Esophagus muscularis mucosa (tissue), 4 donors: Measurements from ENCODE around the gene PAOX. TPM values are rescaled to one million over a fixed set of nuclear protein-coding genes. Genes with fewer than 3 reads are reported as not detected.
"Not testable (repeated sequence)": the region's sequence is repeated elsewhere in the genome, so short reads cannot be mapped to it uniquely, and the experiment has no call there.

Experiments used
- DNase-seq: peaks from one replicate; pipeline ENCODE4 v3.0.0-alpha.2; 2017; ENCODE audit errors: extremely low spot score
- H3K27ac ChIP-seq, 4 donors: fragments of 200-600 bp; sonication (generic); replicated peaks in 1 of 4; 1 replicate in 3 of 4; 2 replicates in 1 of 4; pipeline ENCODE4 v1.5.1; 2016 to 2019; ENCODE audit warnings: mild to moderate bottlenecking in 1 of 4
- H3K27me3 ChIP-seq, 4 donors: fragments of 200-600 bp; sonication (generic); one replicate each; pipeline versions ENCODE4 v1.5.1 to v1.6.0; 2016 to 2019
- H3K36me3 ChIP-seq, 4 donors: fragments of 200-600 bp; sonication (generic); one replicate each; pipeline ENCODE4 v1.5.1; 2016 to 2019
- H3K4me1 ChIP-seq, 4 donors: fragments of 200-600 bp; sonication (generic); one replicate each; pipeline ENCODE4 v1.5.1; 2016 to 2019
- H3K4me3 ChIP-seq, 4 donors: fragments of 200-600 bp; sonication (generic); 1 replicate in 2 of 4; 2 replicates in 2 of 4; pipeline ENCODE4 v1.5.1; 2016 to 2019; ENCODE audit warnings: mild to moderate bottlenecking in 4 of 4, moderate library complexity in 1 of 4
- H3K9me3 ChIP-seq, 4 donors: fragments of 200-600 bp; sonication (generic); 1 replicate in 3 of 4; 2 replicates in 1 of 4; pipeline ENCODE4 v1.5.1; 2016 to 2019
- EP300 ChIP-seq: sonication (generic); formaldehyde crosslinking; IDR thresholded peaks from one replicate; pipeline ENCODE4 v1.6.1; 2017; ENCODE audit warnings: antibody characterized with exemption
- POLR2A ChIP-seq: fragments of 450-650 bp; IDR thresholded peaks from one replicate; pipeline ENCODE4 v1.6.1; 2017; ENCODE audit warnings: antibody characterized with exemption, moderate library complexity, mild to moderate bottlenecking, low read depth
- POLR2AphosphoS5 ChIP-seq, 2 donors: sonication (generic); formaldehyde crosslinking; IDR thresholded peaks; one replicate each; pipeline ENCODE4 v1.6.1; 2017; ENCODE audit warnings: antibody characterized with exemption in 2 of 2
- WGBS: methylation state at CpG from one replicate; pipeline ENCODE4 v1.1.5; 2018; 5-methylcytosine and 5-hydroxymethylcytosine counted together
- intact Hi-C: fragments of 100-400 bp; cut with DNase I; formaldehyde crosslinking; loops from one replicate; pipeline ENCODE4 v1.15.1; 2023
- total RNA-seq, 4 donors: library from RNA; depleted of rRNA; stranded (reverse); fragments of >200 nt; gene quantifications; one replicate each; pipeline versions ENCODE4 v1.1.0 to v1.2.1, GENCODE V29; 2016
- TF ChIP-seq, protein P1 (sequence below), 3 experiments: fragments of 200-600 bp in 2 of 3; fragments of 450-650 bp in 1 of 3; sonication (generic) in 2 of 3; IDR thresholded peaks; one replicate each; pipeline ENCODE4 v1.5.1; 2017 to 2019; ENCODE audit warnings: antibody characterized with exemption in 3 of 3, mild to moderate bottlenecking in 2 of 3, moderate library complexity in 1 of 3

The PAOX gene
- total RNA-seq, 4 donors from 2014 or later, result 10.1 to 15.0 (median 14.3) TPM

DNA sequence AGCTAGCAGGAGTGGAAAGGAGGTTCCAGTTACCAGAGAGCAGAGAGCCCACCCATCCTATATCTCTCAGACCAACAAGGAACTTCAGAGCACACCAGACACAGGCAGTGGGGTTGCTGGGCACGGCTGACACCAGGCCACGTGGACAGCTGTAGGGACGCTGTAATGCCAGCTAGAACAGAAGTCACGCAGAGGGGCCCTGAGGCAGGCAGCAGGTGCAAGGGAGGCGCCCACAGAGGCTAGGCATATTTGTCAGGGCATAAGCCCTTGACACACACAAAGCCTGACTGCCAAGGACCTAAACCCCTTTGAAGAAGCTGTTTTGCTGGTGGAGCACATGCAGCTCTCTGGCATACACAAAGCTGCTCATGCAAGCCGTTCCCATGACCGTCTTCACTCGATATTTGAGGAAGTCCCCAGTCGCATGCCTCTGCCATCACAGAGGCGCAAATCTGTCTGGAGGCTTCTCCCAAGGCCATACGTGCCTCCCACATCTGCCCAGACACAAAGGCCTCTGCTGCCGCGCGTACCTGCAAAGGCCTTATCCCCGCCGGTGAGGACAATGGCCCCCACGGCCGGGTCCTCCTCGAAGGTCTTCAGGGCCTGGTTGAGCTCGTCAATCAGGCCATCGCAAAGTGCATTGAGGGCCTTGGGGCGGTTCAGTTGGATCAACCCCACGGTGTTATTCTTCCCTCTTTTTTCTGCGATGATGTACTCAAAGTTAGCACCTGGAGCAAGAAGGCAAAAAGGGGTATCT, 8.9 kb upstream of the PAOX start:
- Histone ChIP-seq H3K36me3 (peaks cover 39 to 61% (median 53%) of the 10 kb centered on the region in 4 donors), H3K9me3 (no peaks in the 10 kb centered on the region), H3K4me1 (peaks cover 12 to 25% (median 18%) of the 10 kb centered on the region in 4 donors), H3K4me3 (no peak overlapping the region), H3K27ac (no peak overlapping the region), H3K27me3 (no peaks in the 10 kb centered on the region)
- intact Hi-C loops, result loop anchor here (5.0 kb wide), 1 partner anchor 43 kb away; no protein-coding TSS in a partner anchor
- DNase-seq, result no peak
- WGBS, result 94% methylated on average over 24 of the region's 24 CpGs
- TF ChIP-seq POLR2A (no peak), POLR2AphosphoS5 (IDR thresholded peaks at IDR 0.05) (no peak), EP300 (no peak)
- TF ChIP-seq, protein P1, sequence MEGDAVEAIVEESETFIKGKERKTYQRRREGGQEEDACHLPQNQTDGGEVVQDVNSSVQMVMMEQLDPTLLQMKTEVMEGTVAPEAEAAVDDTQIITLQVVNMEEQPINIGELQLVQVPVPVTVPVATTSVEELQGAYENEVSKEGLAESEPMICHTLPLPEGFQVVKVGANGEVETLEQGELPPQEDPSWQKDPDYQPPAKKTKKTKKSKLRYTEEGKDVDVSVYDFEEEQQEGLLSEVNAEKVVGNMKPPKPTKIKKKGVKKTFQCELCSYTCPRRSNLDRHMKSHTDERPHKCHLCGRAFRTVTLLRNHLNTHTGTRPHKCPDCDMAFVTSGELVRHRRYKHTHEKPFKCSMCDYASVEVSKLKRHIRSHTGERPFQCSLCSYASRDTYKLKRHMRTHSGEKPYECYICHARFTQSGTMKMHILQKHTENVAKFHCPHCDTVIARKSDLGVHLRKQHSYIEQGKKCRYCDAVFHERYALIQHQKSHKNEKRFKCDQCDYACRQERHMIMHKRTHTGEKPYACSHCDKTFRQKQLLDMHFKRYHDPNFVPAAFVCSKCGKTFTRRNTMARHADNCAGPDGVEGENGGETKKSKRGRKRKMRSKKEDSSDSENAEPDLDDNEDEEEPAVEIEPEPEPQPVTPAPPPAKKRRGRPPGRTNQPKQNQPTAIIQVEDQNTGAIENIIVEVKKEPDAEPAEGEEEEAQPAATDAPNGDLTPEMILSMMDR (IDR thresholded peaks at IDR 0.05), result no peak

DNA sequence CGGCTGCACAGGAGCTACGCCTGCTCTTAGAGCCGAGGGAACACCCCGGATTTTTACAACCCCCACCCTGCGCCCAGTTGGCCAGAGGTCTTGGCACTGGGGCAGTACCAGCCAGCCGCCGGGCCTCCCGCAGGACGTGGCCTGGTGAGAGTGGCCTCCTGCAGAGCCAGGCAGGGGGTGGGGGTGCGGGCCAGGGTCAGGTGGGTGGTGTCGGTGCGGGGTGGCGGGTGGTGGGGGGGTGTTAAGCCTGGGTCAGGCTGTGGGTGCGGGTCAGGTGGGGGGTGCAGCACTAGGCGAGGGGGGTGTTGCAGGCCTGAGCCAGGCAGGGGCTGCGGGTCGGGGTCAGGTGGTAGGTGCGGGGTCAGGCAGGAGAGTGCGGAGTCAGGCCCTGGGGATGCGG, 6.6 kb upstream of the PAOX start:
- Histone ChIP-seq H3K9me3 (no peaks in the 10 kb centered on the region), H3K4me3 (peak overlapping the region; percentile 76 to 97 (median 80)), H3K36me3 (peaks cover 21 to 40% (median 32%) of the 10 kb centered on the region in 4 donors), H3K4me1 (peaks cover 12 to 28% (median 22%) of the 10 kb centered on the region in 4 donors), H3K27me3 (no peaks in the 10 kb centered on the region), H3K27ac (peak overlapping the region in 1 of 4 donors; percentile 95)
- DNase-seq, result no peak
- TF ChIP-seq POLR2A, result no peak
- no peak for TF ChIP-seq POLR2AphosphoS5 (IDR thresholded peaks at IDR 0.05)
- TF ChIP-seq, protein P1 (IDR thresholded peaks at IDR 0.05), result no peak
- no peak for TF ChIP-seq EP300
- intact Hi-C loops, result loop anchor here (5.0 kb wide), 1 partner anchor 45 kb away; no protein-coding TSS in a partner anchor
- 54% methylated on average over 9 of the region's 20 CpGs for WGBS

DNA sequence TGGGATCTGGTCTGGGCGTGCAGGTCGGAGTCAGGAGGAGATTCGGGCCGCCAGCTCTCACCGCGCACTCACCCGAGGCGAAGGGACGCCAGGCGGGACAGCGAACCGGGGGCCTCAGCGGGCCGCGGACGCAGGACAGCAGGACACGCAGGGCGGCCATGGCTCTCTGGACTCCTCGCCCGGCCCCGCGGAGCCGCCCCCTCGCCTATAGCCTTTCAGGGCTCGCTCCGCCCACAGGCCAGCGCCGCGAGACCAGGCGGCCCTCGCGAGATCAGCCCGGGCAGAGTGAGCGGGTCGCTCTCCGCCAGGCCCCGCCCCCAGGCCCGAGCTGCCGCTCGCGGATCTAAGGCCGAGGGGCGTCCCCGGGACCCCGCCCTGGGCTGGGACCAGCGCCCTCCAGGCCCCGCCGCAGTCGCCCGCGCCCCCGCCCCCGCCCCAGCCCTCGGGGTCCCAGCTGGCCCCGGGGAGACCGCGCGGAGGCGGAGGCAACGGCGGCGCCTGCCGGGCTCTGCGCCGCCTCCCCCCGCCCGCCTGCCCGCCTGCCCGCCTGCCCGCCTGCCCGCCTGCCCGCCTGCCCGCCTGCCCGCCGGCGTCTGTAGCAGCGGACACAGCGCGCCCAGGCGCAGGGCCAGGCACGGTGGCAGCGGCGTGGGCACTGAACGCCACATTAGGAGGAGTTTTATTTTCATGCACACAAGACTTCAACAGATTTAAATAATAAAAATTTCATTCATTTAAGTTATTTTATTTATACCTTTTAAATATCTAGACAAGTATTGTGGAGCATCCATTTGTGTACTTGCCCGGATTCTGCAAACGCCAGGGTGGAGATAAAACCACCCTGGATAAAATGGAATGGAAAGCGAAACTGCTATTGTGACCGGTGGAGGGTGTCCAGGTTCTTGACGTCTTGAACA, 5.6 kb upstream of the PAOX start, which contains the start of gene ECHS1:
TSS of gene ECHS1 (minus strand) at position 181 of the 917 bp plus-strand sequence. CDS start at position 160, 21 bp downstream.
- intact Hi-C loops, result loop anchor here (5.0 kb wide), 1 partner anchor 46 kb away; no protein-coding TSS in a partner anchor
- peaks cover 16 to 37% (median 30%) of the 10 kb centered on the region in 4 donors for H3K4me1 ChIP-seq
- TF ChIP-seq EP300 (no peak), POLR2AphosphoS5 (IDR thresholded peaks at IDR 0.05) (peak; percentile 61 to 70), POLR2A (peak; percentile 26)
- TF ChIP-seq, protein P1 (IDR thresholded peaks at IDR 0.05), result no peak

DNA sequence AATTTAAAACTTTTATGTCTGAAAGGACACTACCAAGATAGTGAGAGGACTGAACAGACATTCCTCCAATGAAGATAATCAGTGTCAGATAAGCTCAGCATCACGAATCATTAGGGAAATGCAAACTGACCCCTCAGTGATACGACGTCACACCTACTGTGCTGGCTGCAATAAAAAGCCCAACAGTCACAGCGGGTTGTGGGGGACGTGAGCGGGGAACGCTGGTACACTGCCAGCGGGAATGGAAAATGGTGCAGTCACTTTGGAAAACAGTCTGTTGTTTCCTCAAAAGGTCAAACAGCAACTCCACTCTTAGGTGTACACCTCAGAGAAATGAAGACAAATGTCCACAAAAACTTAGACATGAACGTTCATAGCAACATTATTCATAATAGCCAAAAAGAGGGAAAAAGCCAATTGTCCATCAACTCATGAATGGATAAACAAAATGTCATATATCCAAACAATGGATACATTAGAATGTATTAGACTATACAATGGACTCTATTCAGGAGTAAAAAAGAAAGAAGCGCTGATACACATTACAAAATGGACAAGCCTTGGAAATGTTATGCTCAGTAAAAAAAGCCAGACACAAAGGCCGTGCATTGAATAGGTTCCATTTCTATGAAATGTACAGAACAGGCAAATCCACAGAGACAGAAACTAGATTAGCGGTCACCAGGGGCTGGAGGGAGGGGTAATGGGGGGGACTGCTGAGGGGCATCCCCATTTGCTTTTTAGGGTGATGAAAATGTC, 3.5 kb upstream of the PAOX start:
- H3K4me1 ChIP-seq, result peaks cover 23 to 51% (median 42%) of the 10 kb centered on the region in 4 donors
- H3K9me3 ChIP-seq, result no peaks in the 10 kb centered on the region
- intact Hi-C loops, result loop anchor here (5.0 kb wide), 1 partner anchor 63 kb away; no protein-coding TSS in a partner anchor
- 82% methylated on average over 12 of the region's 12 CpGs for WGBS
- no peak overlapping the region for H3K4me3 ChIP-seq
- no peak overlapping the region for H3K27ac ChIP-seq
- H3K36me3 ChIP-seq, result peaks cover 1 to 9% (median 5%) of the 10 kb centered on the region in 4 donors
- DNase-seq, result no peak
- TF ChIP-seq POLR2AphosphoS5 (IDR thresholded peaks at IDR 0.05) (no peak), POLR2A (no peak), EP300 (no peak)
- TF ChIP-seq, protein P1 (IDR thresholded peaks at IDR 0.05), result no peak
- H3K27me3 ChIP-seq, result no peaks in the 10 kb centered on the region

More for the DNA sequence above, 5.6 kb upstream of the PAOX start, which contains the start of gene ECHS1:
- peak within 1 kb of the TSS; percentile 76 to 97 (median 80) for H3K4me3 ChIP-seq
- H3K36me3 ChIP-seq, result peaks cover 20 to 30% (median 26%) of the 10 kb centered on the region in 4 donors
- H3K9me3 ChIP-seq, result no peaks in the 10 kb centered on the region
- 3% methylated on average over 23 of the region's 89 CpGs for WGBS
- no peaks in the 10 kb centered on the region for H3K27me3 ChIP-seq
- H3K27ac ChIP-seq, result peak within 1 kb of the TSS; percentile 86 to 95 (median 91)
- peak; percentile 97 for DNase-seq

DNA sequence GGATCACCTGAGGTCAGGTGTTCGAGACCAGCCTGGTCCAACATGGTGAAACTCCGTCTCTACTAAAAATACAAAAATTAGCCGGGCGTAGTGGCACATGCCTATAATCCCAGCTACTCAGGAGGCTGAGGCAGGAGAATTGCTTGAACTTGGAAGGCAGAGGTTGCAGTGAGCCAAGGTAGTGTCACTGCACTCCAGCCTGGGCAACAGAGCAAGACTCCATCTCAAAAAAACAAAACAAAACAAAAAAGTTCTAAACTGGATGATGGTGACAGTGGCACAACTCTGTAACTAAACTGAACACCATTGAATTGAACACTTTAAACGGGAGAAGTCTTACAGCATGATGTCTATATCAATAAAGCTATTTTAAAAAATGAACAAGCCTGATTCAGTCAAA, 2.9 kb upstream of the PAOX start:
- not testable (repeated sequence) for H3K27me3 ChIP-seq, H3K4me3 ChIP-seq, H3K9me3 ChIP-seq, DNase-seq, H3K36me3 ChIP-seq, H3K27ac ChIP-seq
- intact Hi-C loops, result loop anchor here (5.0 kb wide), 1 partner anchor 64 kb away; no protein-coding TSS in a partner anchor
- WGBS, result 96% methylated on average over 5 of the region's 5 CpGs
- H3K4me1 ChIP-seq, result peaks cover 23 to 57% (median 44%) of the 10 kb centered on the region in 4 donors
